C4-2B (cell line): ENCODE data around the gene CCNY.

Experiments
- ZFX ChIP-seq: fragments of 450-650 bp; IDR thresholded peaks from 2 replicates; pipeline ENCODE4 v1.6.1; 2017
- TF ChIP-seq, protein P1 (sequence below): fragments of 450-650 bp; conservative IDR thresholded peaks from 2 replicates; pipeline ENCODE4 v1.5.1; 2017; ENCODE audit warnings: mild to moderate bottlenecking

DNA sequence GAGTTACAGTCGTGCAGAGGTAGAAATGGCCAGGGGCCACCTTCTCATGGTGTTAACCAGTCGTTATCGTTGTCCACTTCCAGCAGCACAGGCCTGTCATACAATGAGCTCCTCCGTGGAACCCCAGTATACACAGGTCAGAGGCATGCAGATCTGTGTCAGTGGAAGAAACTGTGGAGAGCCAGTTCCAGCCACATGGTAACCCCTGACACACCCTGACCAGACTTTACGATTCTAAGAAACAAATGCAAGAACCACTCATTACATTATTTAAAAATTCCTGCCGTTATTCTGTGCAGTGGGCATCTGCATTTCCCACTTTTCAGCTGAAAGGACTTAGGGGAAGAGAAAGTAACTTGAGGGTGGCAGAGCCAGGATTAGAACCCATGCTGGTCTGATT is 245.3 kb downstream of the CCNY start:
- TF ChIP-seq, protein P1, sequence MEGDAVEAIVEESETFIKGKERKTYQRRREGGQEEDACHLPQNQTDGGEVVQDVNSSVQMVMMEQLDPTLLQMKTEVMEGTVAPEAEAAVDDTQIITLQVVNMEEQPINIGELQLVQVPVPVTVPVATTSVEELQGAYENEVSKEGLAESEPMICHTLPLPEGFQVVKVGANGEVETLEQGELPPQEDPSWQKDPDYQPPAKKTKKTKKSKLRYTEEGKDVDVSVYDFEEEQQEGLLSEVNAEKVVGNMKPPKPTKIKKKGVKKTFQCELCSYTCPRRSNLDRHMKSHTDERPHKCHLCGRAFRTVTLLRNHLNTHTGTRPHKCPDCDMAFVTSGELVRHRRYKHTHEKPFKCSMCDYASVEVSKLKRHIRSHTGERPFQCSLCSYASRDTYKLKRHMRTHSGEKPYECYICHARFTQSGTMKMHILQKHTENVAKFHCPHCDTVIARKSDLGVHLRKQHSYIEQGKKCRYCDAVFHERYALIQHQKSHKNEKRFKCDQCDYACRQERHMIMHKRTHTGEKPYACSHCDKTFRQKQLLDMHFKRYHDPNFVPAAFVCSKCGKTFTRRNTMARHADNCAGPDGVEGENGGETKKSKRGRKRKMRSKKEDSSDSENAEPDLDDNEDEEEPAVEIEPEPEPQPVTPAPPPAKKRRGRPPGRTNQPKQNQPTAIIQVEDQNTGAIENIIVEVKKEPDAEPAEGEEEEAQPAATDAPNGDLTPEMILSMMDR, result no peak
- TF ChIP-seq ZFX, result no peak
